Ovary (tissue), 9 donors: ENCODE data around the gene OTX1. TPM values are rescaled to one million over a fixed set of nuclear protein-coding genes. Genes with fewer than 3 reads are reported as not detected.
"Not testable (repeated sequence)": the region's sequence is repeated elsewhere in the genome, so short reads cannot be mapped to it uniquely, and the experiment has no call there.

ENCODE experiments used
- DNase-seq, 5 donors: peaks; one replicate each; pipeline ENCODE4 v3.0.0-alpha.2; 2019 to 2020
- H3K27ac ChIP-seq, 2 donors: fragments of 200-600 bp; one replicate each; pipeline versions ENCODE4 v1.5.1 to v1.8.0; 2019 to 2022
- H3K27me3 ChIP-seq: fragments of 200-600 bp; one replicate; pipeline ENCODE4 v1.8.0; 2022
- H3K36me3 ChIP-seq: fragments of 200-600 bp; sonication (generic); one replicate; pipeline ENCODE4 v1.5.1; 2019
- H3K4me1 ChIP-seq: one replicate; pipeline ENCODE4 v1.8.1; 2013; ENCODE audit warnings: mild to moderate bottlenecking, moderate library complexity; ENCODE audit not compliant: insufficient read depth
- H3K4me3 ChIP-seq: fragments of 200-600 bp; sonication (generic); one replicate; pipeline ENCODE4 v1.5.1; 2017
- H3K9me3 ChIP-seq, 2 donors: fragments of 200-600 bp in 1 of 2; sonication (generic) in 1 of 2; one replicate each; pipeline versions ENCODE4 v1.5.1 to v1.8.1; 2013 to 2019; ENCODE audit warnings: mild to moderate bottlenecking in 1 of 2, moderate library complexity in 1 of 2
- EP300 ChIP-seq: sonication (generic); formaldehyde crosslinking; IDR thresholded peaks from one replicate; pipeline ENCODE4 v1.6.1; 2017; ENCODE audit warnings: antibody characterized with exemption
- POLR2A ChIP-seq: fragments of 450-650 bp; IDR thresholded peaks from one replicate; pipeline ENCODE4 v1.6.1; 2017; ENCODE audit warnings: antibody characterized with exemption, mild to moderate bottlenecking, moderate library complexity
- WGBS, 3 donors: extraction: QIAGEN DNeasy Blood & Tissue Kit in 1 of 3; methylation state at CpG; one replicate each; pipeline versions ENCODE4 v1.1.5 to v1.1.7; 2013 to 2017; 5-methylcytosine and 5-hydroxymethylcytosine counted together
- intact Hi-C, 4 donors: fragments of 100-400 bp; cut with DNase I; formaldehyde crosslinking; loops; one replicate each; pipeline versions ENCODE4 v1.11.0 to v1.15.1; 2022 to 2023
- polyA plus RNA-seq, 2 donors: library from polyadenylated mRNA; stranded (reverse); fragments of 200-250 nt in 1 of 2; fragments of 350-450 nt in 1 of 2; fragmentation: Illumina TruSeq in 1 of 2; extraction: RNeasy Lipid Tissue Mini Kit (QIAGEN cat#74804) in 1 of 2; gene quantifications; one replicate each; pipeline ENCODE4 v1.2.3, GENCODE V29; 2013 to 2014
- total RNA-seq, 7 donors: library from RNA; depleted of rRNA in 2 of 7; stranded (reverse); fragments of >200 nt in 2 of 7; fragmentation: NEBNext Ultra II Directional in 3 of 7; extraction: Animal tissue kit (Norgen Biotek cat#: 25700) in 3 of 7; gene quantifications; one replicate each; pipeline versions ENCODE4 v1.1.0 to v1.2.4, GENCODE V29; 2016 to 2023
- TF ChIP-seq, protein P1 (sequence below), 3 donors: fragments of 450-650 bp in 2 of 3; fragments of 200-600 bp in 1 of 3; IDR thresholded peaks; one replicate each; pipeline versions ENCODE4 v1.5.1 to v1.8.0; 2016 to 2022; ENCODE audit warnings: antibody characterized with exemption in 3 of 3, mild to moderate bottlenecking in 1 of 3
- donor health status: DM: no; HTN: no; CAD: no; lungs with moderate emphysema.
- donor health status: DM: no; HTN: no; CAD: no.
- donor health status: Bipolar disorder and iron deficiency.
- donor health status: DM: yes; HTN: yes; CAD: no.
- donor health status: DM: no; HTN: no; CAD: no.
- donor health status: DM: yes; HTN: yes; CAD: no.

Gene OTX1
- total and polyA plus RNA-seq, 9 donors, result 0.04 to 0.92 (median 0.19) TPM; not detected in 3

- Histone ChIP-seq H3K36me3 (no peaks in the 10 kb centered on the region), H3K27ac (no peak overlapping the region), H3K9me3 (no peaks in the 10 kb centered on the region), H3K27me3 (no peaks in the 10 kb centered on the region), H3K4me1 (no peaks in the 10 kb centered on the region), H3K4me3 (no peak overlapping the region)
- intact Hi-C loops, result no loop called here
- WGBS, 3 donors, result 86 to 87% (median 86%) methylated on average over 2 of the region's 2 CpGs
- TF ChIP-seq POLR2A (no peak), EP300 (no peak)
- TF ChIP-seq, protein P1, sequence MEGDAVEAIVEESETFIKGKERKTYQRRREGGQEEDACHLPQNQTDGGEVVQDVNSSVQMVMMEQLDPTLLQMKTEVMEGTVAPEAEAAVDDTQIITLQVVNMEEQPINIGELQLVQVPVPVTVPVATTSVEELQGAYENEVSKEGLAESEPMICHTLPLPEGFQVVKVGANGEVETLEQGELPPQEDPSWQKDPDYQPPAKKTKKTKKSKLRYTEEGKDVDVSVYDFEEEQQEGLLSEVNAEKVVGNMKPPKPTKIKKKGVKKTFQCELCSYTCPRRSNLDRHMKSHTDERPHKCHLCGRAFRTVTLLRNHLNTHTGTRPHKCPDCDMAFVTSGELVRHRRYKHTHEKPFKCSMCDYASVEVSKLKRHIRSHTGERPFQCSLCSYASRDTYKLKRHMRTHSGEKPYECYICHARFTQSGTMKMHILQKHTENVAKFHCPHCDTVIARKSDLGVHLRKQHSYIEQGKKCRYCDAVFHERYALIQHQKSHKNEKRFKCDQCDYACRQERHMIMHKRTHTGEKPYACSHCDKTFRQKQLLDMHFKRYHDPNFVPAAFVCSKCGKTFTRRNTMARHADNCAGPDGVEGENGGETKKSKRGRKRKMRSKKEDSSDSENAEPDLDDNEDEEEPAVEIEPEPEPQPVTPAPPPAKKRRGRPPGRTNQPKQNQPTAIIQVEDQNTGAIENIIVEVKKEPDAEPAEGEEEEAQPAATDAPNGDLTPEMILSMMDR (IDR thresholded peaks at IDR 0.05), result no peak
- no peak for DNase-seq
Measured at GRCh38 chr2:63066838-63067237, 16.2 kb downstream of the OTX1 start.

DNA sequence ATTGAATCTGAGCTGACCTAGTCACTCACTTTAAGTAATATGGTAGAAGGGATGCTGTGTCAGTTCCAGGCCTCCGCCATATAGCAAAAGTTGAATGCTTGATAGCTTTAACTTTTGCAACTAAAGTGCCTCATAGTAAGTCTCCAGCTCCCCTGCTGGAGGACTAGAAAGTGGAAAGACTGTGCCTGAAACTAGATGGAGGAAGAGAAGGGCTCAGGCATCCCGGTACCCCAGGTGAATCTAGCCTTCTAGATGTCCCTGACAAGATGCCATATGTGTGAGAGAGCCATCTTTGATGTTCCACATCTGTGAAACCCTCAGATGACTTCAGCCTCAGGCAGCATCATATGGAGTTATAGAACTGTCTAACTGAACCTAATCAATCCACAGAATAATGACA, 21.0 kb downstream of the OTX1 start:
- 81 to 83% (median 82%) methylated on average over 2 of the region's 2 CpGs for WGBS, 3 donors
- no peak for DNase-seq
- TF ChIP-seq EP300 (no peak), POLR2A (no peak)
- TF ChIP-seq, protein P1 (IDR thresholded peaks at IDR 0.05), result no peak
- Histone ChIP-seq H3K4me3 (no peak overlapping the region), H3K9me3 (no peaks in the 10 kb centered on the region), H3K36me3 (no peaks in the 10 kb centered on the region), H3K4me1 (no peaks in the 10 kb centered on the region), H3K27me3 (no peaks in the 10 kb centered on the region), H3K27ac (no peak overlapping the region)
- intact Hi-C loops, result no loop called here

GRCh38 chr2:63073994-63074393, 23.4 kb downstream of the OTX1 start:
- no peaks in the 10 kb centered on the region for H3K36me3 ChIP-seq
- no peak for DNase-seq
- no peaks in the 10 kb centered on the region for H3K9me3 ChIP-seq
- H3K27ac ChIP-seq, result no peak overlapping the region
- no peaks in the 10 kb centered on the region for H3K4me1 ChIP-seq
- intact Hi-C loops, result no loop called here
- H3K27me3 ChIP-seq, result no peaks in the 10 kb centered on the region
- WGBS, 3 donors, result 78 to 88% (median 82%) methylated on average over 3 of the region's 3 CpGs
- no peak for TF ChIP-seq EP300
- no peak for TF ChIP-seq POLR2A
- TF ChIP-seq, protein P1 (IDR thresholded peaks at IDR 0.05), result no peak
- H3K4me3 ChIP-seq, result no peak overlapping the region

DNA sequence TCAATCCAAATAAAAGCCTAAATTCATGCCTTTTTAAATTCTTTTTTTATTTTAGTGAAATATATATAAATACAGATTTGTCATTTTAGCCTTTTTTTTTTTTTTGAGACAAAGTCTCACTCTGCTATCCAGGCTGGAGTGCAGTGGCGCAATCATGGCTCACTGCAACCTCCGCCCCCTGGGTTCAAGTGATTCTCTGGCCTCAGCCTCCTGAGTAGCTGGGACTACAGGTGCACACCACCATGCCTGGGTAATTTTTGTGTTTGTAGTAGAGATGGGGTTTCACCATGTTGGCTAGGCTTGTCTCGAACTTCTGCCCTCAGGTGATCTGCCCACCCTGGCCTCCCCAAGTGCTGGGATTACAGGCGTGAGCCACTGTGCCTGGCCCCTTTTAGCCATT, 23.8 kb downstream of the OTX1 start:
- H3K36me3 ChIP-seq, H3K4me3 ChIP-seq, intact Hi-C loops, H3K27ac ChIP-seq, H3K27me3 ChIP-seq, DNase-seq, H3K9me3 ChIP-seq, H3K4me1 ChIP-seq: not testable (repeated sequence)
- WGBS, 3 donors, result 89 to 92% (median 90%) methylated on average over 4 of the region's 4 CpGs

DNA sequence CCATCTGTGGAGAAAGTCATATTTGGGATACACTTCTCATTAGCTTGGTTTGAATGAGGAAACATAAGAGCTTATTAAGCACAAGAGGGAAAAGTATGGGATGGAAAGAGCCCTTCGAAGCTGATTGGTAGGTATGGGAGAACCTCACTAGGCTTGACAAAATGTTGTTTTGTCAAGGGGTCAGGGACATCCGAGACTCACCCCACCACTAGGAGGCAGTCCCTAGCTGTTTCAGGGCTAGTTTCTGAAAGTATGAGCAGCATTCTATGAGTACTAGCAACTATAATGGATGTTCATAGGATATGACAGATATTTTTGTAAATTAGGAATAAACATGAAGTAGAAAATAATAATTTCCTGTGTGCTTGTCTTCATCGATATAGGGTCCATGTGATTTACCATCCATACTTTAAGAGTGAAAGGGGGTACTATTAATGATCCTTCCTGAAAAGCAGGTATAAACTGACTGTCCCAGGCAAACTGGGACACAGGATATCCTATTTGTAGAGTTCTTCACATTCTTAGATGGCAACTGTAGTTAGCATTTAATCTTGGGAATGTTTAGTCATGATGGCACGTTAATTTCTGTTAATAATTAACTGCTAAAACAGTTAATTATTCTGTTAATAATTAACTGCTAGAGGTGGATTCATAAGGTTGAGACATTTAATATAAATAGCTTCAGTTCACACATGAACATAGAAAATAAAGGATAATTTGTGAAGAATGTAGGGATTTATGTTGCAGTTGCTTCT, 28.4 kb downstream of the OTX1 start:
- no peaks in the 10 kb centered on the region for H3K4me1 ChIP-seq
- no peaks in the 10 kb centered on the region for H3K36me3 ChIP-seq
- TF ChIP-seq POLR2A (no peak), EP300 (no peak)
- TF ChIP-seq, protein P1 (IDR thresholded peaks at IDR 0.05), result no peak
- no peaks in the 10 kb centered on the region for H3K27me3 ChIP-seq
- no peaks in the 10 kb centered on the region for H3K9me3 ChIP-seq
- WGBS, 3 donors, result 73 to 87% (median 78%) methylated on average over 4 of the region's 4 CpGs
- intact Hi-C loops, result no loop called here
- H3K27ac ChIP-seq, result no peak overlapping the region
- no peak for DNase-seq
- H3K4me3 ChIP-seq, result no peak overlapping the region
